DMS53 treated with DMSO at 0.1 percent for 48 hours (cell line): ENCODE data around the gene S1PR2.
A peak's percentile ranks its signal among the peaks of the same experiment; 100 is the strongest.
"Not testable (repeated sequence)": the region's sequence is repeated elsewhere in the genome, so short reads cannot be mapped to it uniquely, and the experiment has no call there.

ENCODE experiments used
- DNase-seq: peaks from one replicate; lab custom pipeline; 2025; ENCODE audit not compliant: unreplicated experiment; lab: John Stamatoyannopoulos, UW

The S1PR2 gene

DNA sequence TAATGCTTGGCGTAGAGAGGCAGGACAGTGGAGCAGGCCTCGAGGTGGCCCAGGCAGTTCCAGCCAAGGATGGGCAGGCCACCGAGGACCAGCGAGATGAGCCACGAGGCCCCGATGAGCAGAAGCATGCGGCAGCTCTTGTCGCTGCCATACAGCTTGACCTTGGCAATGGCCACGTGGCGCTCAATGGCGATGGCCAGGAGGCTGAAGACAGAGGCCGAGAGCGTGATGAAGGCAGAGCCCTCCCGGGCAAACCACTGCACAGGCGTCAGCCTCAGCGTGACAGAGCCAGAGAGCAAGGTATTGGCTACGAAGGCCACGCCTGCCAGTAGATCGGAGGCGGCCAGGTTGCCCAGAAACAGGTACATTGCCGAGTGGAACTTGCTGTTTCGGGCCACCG is 6.8 kb downstream of the S1PR2 start:
- no peak for DNase-seq

DNA sequence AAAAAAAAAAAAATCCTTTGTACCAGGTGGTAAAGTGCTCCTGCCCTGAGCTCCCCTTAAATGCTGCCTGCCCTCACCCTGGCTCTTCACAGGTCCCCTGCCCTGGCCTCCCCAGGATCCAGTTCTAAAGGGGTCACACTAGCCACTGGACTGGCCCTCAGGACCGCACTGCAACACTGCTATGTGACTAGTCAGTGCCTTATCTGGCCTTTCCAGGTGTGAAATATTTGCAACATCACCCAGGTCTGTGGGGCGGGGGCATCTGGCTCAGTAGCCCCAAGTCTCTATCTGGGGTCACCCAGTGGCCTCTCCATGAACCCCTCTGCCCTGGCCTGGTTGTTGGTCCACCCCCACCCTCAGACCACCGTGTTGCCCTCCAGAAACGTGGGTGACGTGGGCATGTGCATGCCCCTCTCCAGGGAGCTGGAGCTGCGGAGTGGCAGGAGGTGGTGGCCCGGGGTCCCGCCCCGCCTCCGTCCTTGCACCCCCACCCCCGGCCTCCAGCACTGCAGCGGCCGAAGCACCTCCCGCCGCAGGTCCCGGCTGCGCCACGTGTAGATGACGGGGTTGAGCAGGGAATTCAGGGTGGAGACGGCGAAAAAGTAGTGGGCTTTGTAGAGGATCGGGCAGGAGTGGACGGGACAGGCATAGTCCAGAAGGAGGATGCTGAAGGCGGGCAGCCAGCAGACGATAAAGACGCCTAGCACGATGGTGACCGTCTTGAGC is 7.5 kb downstream of the S1PR2 start:
- DNase-seq, result no peak

DNA sequence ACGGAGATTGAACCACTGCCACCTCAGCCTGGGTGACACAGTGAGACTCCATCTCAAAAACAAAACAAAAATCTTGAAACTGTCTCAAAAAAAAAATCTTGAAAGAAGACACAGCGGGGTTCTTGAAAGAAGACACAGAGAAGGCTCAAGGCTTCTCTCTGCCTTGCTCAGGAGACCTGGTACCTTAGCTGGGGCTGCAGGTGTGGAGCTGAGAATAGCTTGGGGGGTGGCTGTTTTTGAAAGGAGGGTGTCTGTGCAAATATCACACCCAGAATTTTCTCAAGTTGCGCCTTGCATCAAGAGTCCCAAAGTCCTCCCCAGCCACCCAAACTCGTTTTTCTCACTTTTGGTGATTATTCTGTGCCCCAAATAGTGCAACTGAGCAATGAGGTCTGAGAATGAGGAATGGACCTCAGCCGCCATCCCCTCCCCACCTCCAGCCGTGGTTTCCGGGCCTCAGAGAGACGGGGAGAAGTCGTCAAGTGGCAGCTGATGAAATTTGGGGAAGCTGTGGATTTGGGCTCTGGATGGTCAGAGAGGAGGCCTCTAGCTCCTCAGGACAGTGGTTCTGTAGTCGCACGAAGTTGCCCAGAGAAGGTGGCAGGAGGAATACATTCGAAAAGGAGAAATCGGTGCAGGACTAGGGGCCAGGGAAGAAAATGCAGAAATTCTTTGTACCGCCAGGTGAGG is 8.8 kb downstream of the S1PR2 start:
- no peak for DNase-seq

GRCh38 chr19:10220695-10221094 is 10.4 kb downstream of the S1PR2 start:
- no peak for DNase-seq

GRCh38 chr19:10219678-10220077 is 11.5 kb downstream of the S1PR2 start:
- DNase-seq, result peak; percentile 23

- no peak for DNase-seq
These were observed 14.0 kb downstream of the S1PR2 start for GRCh38 chr19:10217085-10217484.

DNA sequence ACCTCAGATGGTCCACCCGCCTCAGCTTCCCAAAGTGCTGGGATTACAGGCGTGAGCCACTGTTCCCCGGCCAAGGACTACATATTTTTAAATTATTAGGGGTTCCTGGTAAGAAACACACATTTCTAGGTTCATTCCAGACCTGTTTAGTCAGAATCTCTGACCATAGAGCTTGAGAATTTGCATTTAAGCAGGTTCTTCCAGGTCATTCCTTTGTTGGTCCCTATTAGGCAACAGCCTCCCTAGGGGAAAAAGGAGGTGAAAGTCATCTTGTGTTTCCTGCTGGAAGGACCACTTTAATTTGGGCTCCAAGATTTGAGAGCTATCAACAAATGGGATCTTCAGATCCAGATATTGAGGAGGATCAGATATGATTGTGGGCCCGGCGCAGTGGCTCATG is 16.3 kb downstream of the S1PR2 start:
- no peak for DNase-seq

GRCh38 chr19:10211691-10212090 is 19.4 kb downstream of the S1PR2 start:
- no peak for DNase-seq

DNA sequence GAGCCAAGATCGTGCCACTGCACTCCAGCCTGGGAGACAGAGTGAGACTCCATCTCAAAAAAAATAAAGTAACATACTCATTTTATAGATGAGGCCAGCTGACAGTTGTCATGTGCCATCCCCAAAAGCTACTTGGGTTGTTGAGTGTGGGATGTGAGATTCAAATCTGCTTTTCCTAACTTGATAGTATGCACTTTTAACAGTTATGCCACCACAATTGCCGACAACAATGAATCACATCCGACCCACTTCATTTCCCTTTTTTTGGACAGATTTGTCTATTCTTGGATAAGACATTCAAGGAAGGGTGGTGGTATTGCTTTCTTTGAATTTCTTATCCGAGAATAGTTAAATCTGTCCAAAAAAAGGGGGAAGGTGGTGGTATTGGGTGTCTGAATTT is 20.1 kb downstream of the S1PR2 start:
- no peak for DNase-seq

GRCh38 chr19:10209315-10209714 is 21.8 kb downstream of the S1PR2 start:
- peak; percentile 49 for DNase-seq

DNA sequence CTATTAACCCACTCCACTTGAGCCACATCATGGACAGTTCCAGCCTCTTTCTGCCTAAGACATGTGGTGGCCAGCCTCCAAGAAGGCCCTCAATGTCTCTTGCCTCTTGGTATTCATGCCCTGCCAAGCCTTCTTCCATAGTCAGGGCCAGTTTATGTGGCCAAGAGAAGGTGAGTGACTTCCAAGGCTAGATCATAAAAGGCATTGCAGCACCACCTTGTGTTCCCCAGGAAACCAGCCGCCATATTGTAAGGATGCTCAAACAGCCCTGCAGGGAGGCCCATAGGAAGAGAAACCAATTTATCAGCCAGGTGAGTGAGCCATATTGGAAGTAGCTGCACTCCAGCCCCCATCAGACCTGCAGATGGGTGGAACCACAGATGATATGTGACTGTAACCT is 24.1 kb downstream of the S1PR2 start:
- no peak for DNase-seq

DNA sequence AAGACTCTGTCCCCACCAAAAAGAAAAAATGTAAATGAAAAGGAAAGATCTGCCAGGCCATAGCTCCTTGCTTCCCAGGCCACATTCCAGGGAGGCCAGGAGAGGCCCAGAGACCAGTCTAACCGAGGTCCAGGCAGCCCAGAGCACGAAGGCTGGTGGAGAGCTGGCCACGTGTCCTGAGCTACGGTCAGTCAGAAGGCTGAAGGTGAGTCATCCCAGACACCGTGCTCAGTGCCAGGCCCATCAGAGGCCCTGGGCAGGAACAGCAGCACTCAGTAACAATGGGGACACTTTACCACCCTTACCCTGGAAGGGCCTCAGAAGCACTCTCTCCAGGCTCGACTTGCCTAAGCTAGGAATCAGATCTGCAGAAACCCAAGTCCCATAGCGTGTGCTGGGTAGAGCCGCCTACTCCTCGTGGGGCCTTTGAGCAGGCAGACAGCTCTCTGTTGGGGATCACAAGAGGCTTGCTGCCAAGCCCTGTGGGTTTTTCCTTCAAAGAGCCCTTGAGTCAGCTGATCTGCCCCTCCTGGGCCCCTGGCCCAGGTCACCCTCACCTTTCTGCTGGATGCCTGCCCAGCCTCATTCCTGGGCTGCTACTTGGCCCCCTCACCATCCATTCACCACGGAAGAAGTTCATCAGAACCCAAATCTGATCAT is 24.8 kb downstream of the S1PR2 start:
- DNase-seq, result peak; percentile 61

GRCh38 chr19:10205636-10206035 is 25.5 kb downstream of the S1PR2 start:
- DNase-seq, result no peak

- DNase-seq, result no peak
These were observed 27.4 kb downstream of the S1PR2 start for GRCh38 chr19:10203686-10204085.

- DNase-seq, result no peak
These were observed 30.0 kb downstream of the S1PR2 start for GRCh38 chr19:10201176-10201575.

- DNase-seq, result not testable (repeated sequence)
These were observed 31.0 kb downstream of the S1PR2 start for GRCh38 chr19:10200101-10200500.

DNA sequence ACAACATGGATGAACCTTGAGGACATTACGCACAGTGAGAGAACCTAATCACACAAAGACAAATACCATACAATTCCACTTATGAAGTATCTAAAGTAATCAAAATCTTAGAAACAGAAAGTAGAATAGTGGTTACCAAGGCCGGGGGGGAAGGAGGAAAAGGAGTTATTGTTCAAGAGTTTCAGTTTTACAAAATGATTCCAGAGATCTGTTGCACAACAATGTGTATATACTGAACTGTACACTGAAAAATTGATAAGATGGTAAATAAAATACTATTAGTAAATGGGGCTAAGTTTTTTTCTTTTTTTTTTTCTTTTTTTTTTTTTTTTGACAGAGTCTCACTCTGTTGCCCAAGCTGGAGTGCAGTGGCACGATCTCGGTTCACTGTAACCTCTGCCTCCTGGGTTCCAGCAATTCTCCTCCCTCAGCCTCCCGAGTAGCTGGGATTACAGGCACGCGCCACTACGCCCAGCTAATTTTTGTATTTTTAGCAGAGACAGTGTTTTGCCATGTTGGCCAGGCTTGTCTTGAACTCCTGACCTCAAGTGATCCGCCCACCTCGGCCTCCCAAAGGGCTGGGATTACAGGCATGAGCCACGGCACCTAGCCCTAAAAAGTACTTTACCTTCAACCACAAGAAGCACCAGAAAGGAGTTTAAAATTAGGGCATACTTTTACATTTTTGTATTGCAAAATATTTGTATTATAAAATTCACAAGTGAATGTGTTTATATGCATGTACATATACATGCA is 32.1 kb downstream of the S1PR2 start:
- not testable (repeated sequence) for DNase-seq

- no peak for DNase-seq
These were observed 36.0 kb downstream of the S1PR2 start for GRCh38 chr19:10195199-10195519.

DNA sequence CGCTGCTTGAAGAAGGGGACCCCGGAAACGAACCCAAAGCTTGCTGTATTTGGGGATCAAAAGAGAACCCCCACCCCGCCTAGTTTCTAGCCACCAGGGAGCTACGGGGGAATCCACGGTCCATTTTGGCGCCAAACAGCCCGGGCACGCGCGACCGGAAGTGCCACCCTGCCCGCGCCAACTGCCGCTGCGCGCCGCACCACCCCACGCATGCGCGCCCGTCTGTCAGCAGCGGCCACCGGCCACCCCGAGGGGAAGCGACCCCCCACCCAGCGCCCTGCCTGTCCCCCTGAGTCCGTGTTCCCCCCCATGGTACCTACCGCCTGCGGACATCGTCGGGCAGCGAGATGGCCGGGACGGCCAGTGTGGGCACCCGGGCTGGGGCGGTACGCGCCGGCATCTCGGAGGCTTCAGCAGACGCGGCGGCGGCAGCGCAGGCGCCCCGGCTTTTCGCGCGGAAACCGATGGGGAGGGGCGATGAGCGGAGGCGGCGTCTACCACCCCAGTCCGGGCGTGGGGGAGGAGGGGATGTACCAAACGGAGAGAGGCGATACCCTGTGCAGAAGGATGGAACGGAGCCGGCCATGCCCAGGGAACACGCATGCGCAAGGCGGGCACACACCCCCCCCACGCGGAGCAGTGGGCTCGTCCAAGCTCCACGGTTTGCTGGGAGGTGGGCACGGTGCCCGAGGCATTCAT is 36.5 kb downstream of the S1PR2 start, which contains the start of gene DNMT1:
TSS of gene DNMT1 (minus strand) at position 454 of the 699 bp plus-strand sequence. CDS start at position 400, 54 bp downstream.
- DNase-seq, result peak; percentile 75

GRCh38 chr19:10193790-10194499 is 37.2 kb downstream of the S1PR2 start:
- DNase-seq, result no peak
